ENCODE results near the gene CADM2.

CADM2 gene

GRCh38 chr3:86046436-86047136 lies 1087.8 kb downstream of the CADM2 start:
- DNase-seq: no peak

- DNase-seq: no peak
These were observed 1088.4 kb downstream of the CADM2 start for GRCh38 chr3:86047161-86047560.

DNA sequence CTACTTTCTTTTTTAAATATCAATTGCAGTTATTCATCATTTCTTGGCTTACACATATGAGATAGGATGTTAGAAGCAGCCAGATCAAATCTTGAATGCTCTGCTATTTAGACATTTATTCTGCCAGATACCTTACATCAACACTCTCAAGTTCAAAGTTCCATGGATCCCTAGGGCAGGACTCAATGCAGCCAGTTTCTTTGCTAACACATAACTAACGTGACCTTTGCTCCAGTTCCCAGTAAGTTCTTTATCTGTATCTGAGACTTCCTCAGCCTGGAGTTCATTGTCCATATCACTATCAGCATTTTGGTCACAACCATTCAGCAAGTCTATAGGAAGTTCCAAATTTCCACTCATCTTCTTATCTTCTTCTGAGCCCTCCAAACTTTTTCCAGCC lies 1092.3 kb downstream of the CADM2 start:
- DNase-seq: no peak

DNA sequence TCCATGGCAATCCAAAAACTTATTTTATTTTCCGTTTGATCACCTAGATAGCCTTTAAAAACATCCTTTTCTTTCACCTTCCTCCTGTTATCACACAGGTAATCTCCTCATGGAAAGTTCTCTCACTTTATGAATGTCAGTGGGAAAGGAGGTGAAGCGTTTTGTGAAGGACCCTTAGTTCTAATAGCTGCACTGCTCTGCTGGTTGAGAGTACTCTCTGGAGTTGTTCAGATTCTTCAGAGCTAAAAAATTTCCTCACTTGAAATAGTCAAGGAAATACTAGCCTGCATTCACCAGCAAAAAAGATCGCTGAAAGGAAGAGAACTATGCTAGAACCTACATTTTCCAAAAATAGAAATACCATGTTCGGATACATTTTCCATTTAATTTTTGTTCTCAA lies 1097.2 kb downstream of the CADM2 start:
- DNase-seq: no peak

GRCh38 chr3:86056962-86057361 lies 1098.2 kb downstream of the CADM2 start:
- DNase-seq: no peak

DNA sequence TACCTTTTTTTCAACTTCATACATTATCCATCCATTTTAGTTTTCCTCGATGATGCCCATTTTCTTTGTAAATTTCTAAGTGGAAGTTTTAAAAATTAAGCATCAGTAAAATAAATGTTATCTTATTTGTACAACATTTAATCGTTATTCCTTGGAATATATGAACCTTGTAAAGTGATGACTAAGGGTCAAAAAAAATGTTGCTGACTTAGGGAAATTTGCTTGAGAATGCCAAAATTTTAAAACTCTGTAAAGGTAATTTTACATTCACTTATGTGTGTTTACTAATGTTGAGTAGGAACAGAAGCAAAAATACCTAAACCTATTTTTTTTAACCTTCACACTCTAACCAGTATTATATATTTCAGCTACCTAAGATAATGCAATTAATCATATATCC lies 1115.0 kb downstream of the CADM2 start:
- DNase-seq: no peak

GRCh38 chr3:86087160-86087871 lies 1128.5 kb downstream of the CADM2 start:
- DNase-seq: no peak

DNA sequence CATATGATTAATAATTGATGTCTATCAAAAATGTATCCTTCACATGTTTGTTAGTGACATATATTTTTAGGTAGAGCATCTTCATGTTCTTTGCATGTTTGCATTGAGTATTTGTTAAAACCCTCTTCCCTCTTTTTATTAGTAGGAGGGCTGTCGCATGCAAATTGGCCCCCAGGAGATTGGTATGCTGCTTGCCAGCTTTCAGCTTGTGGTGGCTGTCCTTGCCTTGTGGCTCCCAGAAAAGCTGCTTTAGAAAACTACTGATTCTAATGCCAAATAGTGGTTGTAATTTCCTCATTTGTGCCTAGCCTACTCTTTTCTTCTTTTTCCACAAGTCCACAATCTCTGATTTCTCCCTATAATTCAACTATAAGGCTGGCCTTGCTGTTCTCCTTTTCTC lies 1145.4 kb downstream of the CADM2 start:
- no peak for DNase-seq

DNA sequence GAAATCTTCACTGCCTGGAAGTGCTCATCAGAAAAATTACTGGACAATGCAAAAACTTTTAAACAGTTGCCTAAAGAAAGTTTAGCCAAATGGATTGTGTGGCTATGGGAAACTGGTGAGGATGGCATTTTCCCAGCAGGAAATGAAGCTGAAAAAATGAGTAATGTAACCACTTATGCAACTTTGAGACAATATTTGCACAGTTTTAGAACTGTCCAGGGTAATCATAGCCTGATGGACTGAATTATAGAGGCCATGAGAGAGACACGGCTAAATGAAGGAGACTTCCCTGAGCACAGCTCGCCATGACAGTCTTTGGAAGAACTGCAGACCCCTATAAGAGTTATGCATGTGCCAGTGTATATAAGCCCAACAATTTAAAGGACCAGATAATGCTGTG lies 1150.6 kb downstream of the CADM2 start:
- DNase-seq: no peak

All from CD4-positive, alpha-beta T cell treated with Interleukin-17A for 4 hours (primary cell).